Activated T-helper 1 cell treated with anti-CD3 and anti-CD28 coated beads, Interleukin-2, amount 50 U/mL, for 16 hours (primary cell): Measurements from ENCODE around the gene MRTO4.
A peak's percentile ranks its signal among the peaks of the same experiment; 100 is the strongest.
"Not testable (repeated sequence)": the region's sequence is repeated elsewhere in the genome, so short reads cannot be mapped to it uniquely, and the experiment has no call there.

Source experiments
- DNase-seq, 2 donors: peaks; one replicate each; pipeline ENCODE4 v3.0.0-alpha.2; 2020; ENCODE audit warnings: low read depth in 1 of 2, low spot score in 1 of 2

The MRTO4 gene

DNA sequence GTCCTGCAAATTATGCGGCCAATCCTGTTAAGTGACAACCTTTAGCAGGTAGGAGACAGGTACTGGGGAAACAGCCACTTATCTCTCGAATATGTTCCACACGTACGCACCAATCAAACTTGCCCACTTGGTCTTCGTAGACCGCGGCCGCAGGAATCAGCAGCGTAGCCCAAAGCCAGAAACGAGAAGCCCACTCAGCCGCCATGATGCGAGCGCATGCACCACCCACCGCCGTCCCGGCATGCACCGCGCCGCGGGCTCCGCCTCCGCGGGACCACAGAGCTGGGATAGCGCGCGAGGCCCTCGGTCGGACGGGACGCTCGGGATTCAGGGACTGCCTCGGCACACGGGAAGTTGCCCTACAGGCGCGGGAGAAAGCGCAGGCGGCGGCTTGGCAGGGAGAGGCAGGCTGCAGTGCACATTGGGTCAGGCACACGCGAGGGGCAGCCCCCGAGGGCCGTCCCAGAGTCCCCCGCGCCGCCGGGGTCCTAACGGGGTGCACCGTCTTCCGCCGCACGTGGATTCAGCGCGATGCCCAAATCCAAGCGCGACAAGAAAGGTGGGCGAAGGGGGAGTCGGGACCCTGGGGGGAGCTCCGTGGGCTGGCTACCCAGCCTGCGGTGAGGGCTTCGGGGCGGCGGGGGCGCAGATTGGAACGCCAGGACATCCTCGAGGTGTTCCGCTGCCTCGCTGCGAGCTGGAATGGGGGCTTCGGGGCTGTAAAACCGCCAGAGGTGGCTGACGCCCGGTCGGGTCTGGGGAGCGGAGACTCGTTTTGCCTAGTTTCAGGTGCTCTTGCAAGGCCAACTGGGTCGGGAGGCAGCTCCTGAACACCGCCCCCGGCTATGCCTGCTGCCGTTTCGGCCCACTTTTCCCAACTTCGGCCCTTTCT is at the start of gene MRTO4, which contains the start of gene EMC1:
Gene MRTO4 (plus strand): TSS at position 501 of the 892 bp plus-strand sequence. CDS start 31 bp downstream, at position 532.
Gene EMC1 (minus strand): TSS at position 220 of the 892 bp plus-strand sequence. CDS start 15 bp downstream, at position 205.
- DNase-seq = peak; percentile 82

DNA sequence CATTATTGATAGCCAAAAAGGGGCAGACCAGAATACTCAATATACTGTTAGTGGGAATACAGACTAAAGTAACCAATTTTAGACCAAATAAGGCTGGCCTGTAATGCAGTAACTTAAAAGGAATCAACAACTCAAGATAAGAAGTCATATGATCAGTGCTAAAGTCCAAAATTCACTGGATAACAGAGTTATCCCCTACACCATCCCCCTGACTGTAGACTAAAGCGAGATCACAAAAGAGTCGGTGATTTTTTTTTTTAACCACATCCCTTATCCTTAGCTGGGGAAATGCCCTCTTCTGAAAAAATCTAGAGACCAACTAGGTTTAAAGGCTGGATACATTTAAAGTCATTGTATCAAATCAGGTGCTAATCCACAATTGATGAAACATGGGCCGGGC is 49.2 kb upstream of the MRTO4 start:
- no peak for DNase-seq

DNA sequence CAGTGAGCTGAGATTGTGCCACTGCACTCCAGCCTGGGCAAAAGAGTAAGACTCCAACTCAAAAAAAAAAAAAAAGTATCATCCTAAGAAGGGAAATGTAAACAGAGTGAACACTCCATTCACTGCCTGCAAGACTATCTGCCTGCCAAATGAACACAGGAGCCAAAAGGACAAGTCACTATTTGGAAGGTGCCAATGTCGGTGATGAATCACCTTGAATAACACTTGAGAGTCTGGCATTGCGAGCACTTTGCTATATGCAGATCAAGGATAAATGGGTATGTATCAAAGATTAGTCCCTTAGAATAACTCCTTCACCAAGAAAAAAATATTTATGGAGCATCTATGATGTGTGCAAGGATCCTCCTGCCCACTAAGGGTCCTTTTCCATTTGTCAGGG is 48.2 kb upstream of the MRTO4 start:
- no peak for DNase-seq

DNA sequence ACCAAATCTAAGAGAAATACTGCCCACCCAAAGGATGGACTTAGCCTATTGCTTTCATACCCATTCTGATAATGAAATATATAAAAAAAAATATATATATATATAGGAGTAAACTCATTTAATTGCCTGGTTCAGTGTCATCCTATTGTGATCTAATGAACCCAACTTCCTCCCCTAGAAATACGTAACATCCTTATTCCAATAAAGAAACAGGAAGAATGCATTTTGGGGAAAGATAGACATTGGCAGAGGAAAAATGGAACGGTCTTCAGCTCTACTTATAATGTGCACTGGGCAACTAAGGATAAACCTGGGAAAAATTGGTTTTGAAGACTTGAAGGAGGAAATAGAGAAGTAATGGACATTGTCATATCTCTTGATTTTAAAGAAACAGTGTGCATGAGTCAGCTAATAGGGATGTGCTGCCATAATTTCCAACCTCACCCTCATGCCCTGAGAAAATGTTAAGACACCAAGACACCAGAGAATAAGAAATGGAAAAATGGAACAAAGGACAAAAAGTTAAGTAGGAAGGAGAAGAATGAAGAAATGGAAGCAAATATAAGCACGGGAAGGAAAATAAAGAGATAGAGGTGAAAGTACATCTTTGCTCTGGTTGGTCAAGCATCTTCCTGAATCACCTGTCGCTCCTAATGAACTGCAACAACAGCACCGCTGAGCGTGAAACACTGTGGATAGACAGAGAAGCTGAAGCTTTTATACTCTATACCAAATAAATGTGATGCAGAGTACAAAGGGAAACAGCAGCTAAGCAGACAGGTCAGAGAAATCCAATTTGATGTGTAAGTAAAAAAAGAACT is 46.9 kb upstream of the MRTO4 start:
- no peak for DNase-seq

DNA sequence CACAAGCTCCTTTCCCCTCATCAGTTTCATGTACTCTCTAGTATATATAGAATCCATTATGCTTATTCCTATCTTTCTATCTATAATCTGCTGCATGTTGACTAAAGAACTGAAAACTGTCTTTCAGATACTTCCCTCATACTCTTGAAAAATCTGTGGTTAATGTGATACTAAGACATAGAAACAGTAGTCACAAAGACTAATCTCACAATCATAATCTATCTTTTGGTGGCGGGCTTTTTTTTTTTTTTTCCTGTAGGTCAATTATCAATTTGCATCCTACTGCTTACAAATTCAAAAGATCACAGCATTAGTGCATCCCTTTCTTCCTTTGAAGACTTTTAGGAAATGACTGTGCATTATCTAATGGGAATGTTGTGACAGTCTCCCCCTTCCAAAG is 46.2 kb upstream of the MRTO4 start:
- no peak for DNase-seq

DNA sequence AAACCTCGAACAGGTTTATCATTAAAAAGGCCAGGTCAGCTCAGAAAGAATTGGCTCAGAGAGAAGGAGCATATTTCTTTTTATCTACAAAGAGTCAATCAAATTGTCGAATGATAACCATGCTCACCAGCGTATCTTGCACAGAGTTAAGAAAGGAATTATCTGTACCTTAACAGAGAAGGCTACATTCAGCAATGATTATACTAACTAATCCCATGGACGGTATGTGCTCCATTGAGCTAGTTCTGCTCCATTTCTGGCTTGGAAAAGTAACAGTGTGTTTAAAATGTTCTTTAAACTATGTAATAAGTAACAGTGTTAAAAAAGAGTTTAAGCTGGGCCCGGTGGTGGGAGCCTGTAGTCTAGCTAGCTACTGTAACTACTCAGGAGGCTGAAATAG is 45.8 kb upstream of the MRTO4 start:
- no peak for DNase-seq

DNA sequence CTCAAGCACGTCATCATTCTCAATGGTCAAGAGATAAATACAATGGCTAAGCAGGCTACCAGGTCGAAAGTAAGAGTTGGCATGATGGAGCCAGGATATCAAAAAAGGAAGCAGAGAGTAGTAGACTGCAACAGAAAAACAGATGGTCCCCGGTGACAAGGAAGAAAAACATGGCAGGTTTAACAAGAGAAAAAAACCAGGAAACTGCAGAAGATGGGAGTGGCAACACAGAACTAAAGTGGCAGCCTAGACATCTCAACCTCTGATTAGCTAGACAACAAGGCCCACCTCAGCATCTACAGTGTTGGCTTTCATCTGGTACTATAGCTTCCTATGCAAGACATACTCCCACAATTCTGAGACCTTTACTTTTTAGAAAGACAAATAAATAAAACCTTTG is 44.7 kb upstream of the MRTO4 start:
- no peak for DNase-seq

DNA sequence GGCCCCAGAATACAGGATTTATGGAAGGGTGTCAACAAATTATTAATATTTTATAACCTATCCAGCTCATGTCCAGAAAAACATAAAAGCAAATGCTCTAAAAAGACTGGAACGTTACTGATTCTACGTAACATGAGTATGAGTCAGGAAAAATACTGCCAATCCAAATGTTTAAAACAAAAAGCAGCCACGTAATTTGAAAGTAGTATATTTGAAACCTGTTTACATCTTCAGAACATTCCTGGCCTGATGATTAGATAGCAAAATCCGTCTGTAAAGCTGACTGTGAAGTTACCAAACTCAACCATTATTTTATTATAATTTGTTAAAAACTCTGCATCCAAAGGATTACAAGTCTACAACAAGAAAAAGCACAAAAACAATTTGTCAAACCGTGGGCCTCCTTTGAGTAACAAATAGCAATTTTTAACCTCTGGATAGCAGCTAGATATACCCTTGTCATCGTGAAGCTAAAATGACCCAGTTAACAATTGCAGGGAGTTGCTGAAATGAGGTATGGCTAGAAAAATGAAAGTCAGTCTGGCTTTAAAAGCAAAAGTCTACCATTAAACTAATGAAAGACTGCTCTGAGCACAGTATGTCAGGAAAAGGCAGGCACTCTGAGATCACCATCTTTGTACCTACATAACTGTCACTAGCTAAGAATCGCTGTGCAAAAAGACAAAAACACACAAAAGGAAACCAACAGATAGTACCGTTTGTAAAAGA is 42.7 kb upstream of the MRTO4 start:
- DNase-seq = no peak

DNA sequence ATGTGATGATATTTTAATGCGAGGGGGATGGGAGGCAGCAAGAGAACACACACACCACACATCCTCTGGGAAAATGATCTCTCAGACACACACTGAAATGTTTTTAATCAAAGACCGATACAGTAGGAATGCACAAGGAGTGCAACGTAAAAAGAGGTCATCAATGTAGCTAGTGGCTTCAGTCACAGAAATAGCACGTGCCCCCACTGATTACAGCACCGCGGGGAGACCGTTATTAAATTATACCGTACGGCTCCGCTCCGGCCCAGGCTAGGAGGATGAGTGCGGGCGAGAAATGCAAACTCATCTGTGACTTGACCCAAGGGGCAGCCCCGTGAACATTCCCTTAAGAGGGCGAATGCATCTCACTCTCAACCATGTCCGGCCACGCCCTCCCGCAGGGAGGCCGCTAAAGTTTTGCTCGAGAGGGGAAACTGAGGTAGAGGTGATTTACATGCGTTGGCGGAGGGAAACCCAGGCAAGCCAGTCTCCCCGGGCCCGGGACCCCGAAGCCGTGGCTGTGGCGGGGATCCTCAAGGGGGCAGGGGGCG is 42.1 kb upstream of the MRTO4 start:
- peak; percentile 6 to 29 for DNase-seq

DNA sequence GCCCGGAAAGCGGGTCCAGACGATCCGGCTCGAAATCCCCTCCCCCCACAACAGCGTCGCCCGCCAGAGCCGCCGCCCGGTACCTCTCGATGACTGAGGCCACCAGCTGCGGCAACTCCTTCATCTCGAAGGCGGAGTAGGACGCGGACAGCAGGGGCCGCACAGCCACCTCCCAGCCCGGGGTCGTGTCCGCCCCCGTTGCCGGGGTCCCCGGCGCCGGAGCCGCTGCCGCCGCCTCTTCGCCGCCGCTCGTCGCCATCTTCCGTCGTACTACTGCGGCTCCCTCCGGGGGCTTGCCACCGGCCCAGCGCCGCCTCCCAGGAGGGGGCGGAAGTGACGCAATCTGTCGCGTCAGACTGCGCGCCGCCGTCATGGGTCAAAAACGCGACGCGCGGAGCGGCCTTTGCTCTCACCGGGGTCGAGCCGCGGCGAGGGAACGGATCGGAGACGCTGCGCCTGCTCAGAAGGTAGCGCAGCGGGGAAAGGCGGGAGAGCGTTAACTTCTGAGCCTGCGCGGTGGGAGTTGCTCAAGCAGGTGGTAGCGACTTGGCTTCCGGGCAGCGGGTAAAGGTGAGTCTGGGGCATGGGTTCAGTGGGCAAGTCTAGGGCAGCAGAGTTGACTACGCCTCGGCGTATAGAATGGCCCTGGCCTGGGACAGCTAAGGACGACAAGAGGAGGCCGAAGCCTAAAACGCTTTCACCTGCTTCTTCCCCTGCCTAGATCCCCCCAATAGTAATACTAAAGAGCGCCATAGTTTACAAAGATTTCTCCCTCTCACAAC is 41.4 kb upstream of the MRTO4 start, which contains the start of gene UBR4:
Gene UBR4 (minus strand): TSS at position 277 of the 782 bp plus-strand sequence. CDS start 18 bp downstream, at position 259.
- peak; percentile 92 to 98 for DNase-seq

DNA sequence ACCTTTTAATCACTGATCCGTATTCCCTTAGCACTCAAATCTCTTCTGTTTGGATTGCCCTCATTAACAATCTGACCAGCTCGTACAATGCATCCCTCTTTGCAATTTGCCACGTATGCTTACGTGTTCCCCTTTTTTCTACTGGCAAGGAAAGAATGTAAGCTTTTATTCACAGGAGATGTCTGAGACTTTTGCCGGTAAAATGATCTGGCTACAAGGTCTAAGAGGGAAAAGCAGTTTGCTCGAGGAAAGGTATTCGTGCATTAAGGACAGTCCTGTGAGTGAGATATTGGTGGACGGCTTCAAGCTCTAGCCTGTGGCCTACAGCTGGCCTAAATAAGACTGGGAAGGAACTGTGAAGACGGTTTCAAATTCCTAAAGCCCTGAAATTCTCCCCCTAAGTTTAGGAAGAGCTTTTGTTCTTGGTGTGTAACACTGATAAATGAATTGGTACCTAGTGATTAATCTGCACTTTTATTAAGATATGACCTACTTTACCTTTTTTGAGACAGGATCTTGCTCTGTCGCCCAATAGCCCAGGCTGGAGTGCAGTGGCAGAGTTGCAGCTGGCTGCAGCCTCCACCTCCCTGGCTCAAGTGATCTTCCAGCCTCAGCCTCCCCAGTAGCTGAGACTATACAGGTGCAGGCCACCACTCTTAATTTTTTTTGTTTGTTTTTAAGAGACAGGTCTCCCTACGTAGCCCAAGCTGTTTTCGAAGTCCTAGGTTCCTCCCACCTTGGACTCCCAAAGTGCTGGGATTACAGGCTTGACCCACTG is 40.6 kb upstream of the MRTO4 start:
- no peak for DNase-seq

DNA sequence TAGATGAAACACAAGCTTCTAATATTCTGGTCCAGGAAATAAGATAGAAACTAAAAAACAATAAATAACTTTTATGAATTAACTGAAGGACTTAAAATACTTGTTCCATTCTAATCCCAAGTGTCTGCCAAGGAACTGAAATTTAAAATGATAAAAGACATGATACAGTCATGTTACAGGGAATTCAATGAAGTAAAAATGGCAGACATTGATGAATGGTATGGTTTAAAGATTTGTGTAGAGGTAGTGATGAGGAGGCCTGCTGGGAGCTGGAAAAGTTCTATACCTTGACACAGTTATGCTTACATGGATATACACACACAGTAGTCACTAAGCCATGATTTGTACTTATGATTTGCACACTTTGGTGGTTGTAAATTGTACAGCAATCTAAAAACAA is 39.4 kb upstream of the MRTO4 start:
- DNase-seq = no peak

DNA sequence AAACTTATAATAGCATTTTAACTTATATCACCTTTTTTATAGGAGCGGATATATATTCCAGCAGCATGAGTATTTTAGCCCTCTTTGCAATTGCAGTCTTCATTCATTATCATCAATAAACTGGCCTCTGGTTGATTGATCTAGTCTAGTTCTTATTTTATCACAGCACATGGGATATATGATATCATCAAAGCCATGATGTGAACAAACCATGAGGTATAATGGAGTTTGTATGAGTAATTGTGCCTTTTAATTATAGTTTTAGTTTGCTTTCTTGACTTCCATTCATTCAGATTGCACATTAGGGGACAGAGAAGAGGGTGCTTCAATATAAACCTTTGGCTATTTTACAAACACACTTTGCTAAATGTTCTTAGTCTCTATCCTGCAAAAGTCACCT is 38.0 kb upstream of the MRTO4 start:
- DNase-seq = no peak

DNA sequence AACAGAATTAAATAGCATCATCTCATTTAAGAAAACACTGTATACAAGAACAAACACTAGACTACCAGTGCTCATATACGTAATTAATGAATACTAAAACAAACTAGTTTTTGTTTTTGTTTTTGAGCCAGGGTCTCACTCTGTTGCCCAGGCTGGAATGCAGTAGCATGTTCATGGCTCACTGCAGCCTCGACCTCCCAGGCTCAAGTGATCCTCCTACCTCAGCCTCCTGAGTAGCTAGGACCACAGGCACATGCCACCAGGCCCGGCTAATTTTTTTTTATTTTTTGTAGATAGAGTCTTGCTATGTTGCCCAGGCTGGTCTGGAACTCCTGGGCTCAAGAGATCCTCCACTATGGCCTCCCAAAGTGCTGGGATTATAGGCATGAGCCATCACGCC is 35.0 kb upstream of the MRTO4 start:
- DNase-seq = not testable (repeated sequence)

DNA sequence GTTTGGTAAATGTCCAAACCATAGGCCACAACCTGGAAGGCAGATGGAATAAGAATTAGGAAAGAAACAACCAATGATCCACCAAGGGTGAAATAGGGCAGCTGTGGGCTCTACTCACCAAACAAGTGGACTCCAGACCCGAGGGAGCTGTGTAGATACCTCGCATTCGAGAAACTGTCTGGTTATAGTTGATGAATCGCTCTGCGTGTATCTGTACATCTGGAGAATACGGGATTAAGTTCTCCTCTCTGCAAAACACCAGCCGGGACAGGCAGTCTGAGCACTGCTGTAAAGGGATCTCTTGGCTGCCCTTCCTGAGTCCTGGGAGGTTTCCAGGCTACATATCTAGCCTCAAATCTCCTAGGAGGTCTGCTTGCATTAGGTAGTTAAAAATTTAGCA is 32.2 kb upstream of the MRTO4 start:
- DNase-seq = no peak

DNA sequence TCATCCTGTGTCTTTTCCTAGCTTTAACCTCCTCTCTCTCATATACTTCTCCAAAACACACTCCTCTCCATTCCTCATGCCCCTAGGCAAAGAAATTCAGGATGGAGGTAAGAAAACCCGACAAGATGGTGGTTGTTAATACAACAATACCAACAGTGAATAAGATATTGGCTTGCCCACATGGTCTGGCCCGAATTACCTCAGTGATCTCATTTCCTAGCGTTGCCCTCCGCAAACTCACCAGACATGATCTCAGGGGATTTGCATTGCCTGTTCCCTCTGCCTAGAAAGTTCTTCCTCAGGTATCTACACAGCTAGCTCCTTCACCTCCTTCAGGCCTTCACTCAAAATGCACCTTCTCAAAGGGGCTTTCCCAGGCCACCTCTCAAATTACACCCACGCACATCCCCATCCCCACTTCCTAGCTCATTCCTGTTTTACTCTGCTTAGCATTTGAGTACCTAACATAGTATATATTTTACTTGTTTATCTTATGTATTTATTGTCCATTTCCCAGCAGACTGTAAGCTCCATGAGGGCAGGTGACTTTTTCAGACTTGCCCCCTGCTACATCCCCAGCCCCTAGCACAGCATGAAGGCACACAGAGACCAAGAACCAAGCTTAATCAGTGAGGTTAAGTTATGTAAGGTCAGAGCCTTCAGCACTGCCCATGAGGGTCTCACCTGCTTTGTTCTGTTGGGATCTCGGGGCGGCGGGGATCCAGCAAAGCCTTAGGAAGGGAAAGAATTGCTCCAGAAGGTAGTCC is 31.3 kb upstream of the MRTO4 start:
- no peak for DNase-seq

DNA sequence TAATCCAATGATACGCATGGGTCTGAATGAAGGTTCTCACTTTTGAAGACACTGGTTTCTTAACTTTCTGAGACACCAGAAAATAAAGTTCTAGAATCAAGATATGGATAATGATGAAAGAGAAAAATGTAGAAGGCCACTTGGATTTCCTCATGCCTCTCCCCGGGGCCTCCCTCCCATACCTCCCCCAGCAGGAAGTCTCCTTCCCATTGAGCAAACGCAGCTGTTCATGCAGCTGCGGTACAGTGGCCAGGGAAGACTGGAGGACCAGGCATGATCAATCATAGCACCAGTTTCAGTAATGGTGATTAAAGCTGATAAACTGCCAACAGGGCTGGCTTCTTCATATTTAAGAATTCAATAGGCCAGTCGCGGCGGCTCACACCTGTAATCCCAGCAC is 30.6 kb upstream of the MRTO4 start:
- DNase-seq = no peak

DNA sequence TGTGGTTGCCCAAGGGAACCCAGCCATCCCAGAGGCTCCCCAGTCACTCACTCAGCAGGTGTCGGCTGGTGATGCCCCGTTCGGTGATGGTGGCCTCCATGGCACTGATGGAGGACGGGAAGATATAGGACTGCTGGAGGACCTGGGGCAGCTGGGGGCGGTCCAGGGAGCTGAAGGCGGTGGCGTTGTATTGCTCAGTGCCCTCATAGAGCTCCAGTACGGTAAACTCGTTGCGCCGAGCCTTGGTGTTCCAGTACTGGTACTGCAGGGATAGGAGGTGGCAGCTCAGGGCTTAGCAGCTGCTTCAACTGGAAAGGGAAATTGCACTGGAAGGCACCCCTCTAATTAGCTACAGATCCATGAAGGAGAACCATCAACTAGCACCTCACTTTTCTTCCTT is 29.0 kb upstream of the MRTO4 start:
- no peak for DNase-seq
